ENCODE results near the gene DBH. TPM values are rescaled to one million over a fixed set of nuclear protein-coding genes. Genes with fewer than 3 reads are reported as not detected.

The DBH gene
- total and polyA plus RNA-seq, 3 donors from 2014 or later = 0.06 TPM; not detected in 2

DNA sequence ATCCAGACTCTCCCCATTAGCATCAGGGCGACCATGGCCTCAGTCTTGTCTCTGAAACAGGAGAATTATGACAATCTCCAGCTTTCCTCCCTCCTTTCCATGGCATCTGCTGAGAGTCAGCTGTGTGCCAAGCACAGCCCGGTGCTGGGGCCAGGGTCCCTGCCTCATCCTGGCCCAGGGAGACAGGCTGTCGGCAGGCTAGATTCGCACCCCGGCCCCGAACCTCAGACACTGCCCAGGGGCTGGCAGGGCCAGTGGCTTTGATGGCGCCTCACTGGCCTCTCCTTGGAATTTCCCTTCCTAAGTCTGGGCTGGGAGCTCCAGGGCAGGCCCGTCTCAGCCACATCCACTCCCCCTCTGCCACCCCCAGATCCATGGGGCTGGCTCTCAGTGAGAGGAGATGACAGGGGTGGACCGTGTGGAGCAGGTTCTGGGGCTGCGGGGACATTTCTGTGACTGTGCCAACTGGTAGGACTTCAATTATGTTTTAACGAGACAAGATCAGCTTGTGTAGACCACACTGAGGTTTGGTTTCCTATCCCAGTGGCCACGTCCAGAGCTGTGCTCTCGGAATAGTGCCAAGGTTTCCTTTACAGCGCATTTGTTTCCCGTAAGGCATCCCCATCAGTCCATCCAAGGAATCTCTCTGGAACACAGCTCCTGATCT lies 42.4 kb upstream of the DBH start:
- no peak overlapping the region for H3K4me3 ChIP-seq
- TF ChIP-seq, protein P1, sequence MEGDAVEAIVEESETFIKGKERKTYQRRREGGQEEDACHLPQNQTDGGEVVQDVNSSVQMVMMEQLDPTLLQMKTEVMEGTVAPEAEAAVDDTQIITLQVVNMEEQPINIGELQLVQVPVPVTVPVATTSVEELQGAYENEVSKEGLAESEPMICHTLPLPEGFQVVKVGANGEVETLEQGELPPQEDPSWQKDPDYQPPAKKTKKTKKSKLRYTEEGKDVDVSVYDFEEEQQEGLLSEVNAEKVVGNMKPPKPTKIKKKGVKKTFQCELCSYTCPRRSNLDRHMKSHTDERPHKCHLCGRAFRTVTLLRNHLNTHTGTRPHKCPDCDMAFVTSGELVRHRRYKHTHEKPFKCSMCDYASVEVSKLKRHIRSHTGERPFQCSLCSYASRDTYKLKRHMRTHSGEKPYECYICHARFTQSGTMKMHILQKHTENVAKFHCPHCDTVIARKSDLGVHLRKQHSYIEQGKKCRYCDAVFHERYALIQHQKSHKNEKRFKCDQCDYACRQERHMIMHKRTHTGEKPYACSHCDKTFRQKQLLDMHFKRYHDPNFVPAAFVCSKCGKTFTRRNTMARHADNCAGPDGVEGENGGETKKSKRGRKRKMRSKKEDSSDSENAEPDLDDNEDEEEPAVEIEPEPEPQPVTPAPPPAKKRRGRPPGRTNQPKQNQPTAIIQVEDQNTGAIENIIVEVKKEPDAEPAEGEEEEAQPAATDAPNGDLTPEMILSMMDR (IDR thresholded peaks at IDR 0.05) = no peak
- no peak for TF ChIP-seq POLR2A (IDR thresholded peaks at IDR 0.05)
- DNase-seq = no peak
- no peaks in the 10 kb centered on the region for H3K27me3 ChIP-seq
- no peaks in the 10 kb centered on the region for H3K36me3 ChIP-seq (ENCODE audit: low read depth, missing control alignments)
- 86 to 87% methylated on average over 10 to 15 of the region's 15 CpGs for WGBS, 2 donors
- no peaks in the 10 kb centered on the region for H3K4me1 ChIP-seq
- H3K9me3 ChIP-seq = no peaks in the 10 kb centered on the region
- intact Hi-C loops (cut with DNase I; ENCODE audit: low total_unique reads) = no loop called here
- no peak overlapping the region for H3K27ac ChIP-seq

DNA sequence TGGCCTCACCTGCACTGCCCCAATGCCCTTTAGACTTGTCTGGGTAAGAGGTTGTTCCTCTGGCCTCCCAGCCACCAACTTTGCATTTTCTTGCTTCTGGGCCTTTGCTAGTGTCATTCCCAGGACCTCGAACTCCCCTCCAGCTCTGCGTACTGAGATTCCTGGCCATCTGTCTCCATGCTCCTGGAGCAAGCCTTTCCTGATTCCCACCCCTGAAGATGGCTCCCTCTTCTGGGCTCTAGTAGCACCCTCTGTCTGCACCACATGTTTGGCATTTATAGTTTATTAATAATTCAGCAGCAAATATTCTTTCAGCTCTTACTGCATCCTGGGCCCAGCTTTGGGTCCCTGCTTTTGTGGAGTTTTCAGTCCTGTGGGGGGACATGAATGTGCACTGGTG lies 41.9 kb upstream of the DBH start:
- H3K4me3 ChIP-seq = no peak overlapping the region
- H3K27ac ChIP-seq = no peak overlapping the region
- TF ChIP-seq, protein P1 (IDR thresholded peaks at IDR 0.05) = no peak
- no peak for TF ChIP-seq POLR2A (IDR thresholded peaks at IDR 0.05)
- intact Hi-C loops (cut with DNase I; ENCODE audit: low total_unique reads) = no loop called here
- H3K4me1 ChIP-seq = no peaks in the 10 kb centered on the region
- DNase-seq = no peak
- WGBS, 2 donors = 88 to 100% methylated on average over 2 of the region's 2 CpGs
- H3K9me3 ChIP-seq = no peaks in the 10 kb centered on the region
- H3K36me3 ChIP-seq (ENCODE audit: low read depth, missing control alignments) = no peaks in the 10 kb centered on the region
- H3K27me3 ChIP-seq = no peaks in the 10 kb centered on the region

DNA sequence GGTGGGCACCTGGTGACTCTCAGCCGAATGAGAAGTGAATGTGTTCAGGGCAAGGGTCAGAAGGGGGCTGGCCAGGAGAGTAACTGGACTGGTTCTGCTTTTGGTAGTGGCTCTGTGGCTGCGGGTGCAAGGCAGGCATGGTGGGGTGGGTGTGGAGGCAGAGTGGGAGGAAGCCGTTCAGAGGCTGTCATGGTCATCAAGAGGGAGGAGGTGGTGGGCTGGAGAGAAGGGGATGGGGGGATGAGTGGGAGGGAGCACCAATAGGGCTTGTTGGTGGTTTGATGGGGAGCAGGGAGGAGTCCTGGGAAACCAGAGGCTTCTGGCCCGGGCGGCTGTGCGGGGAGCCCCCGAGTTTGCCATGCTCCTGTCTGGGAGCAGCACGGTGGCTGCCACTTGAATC lies 40.3 kb upstream of the DBH start:
- TF ChIP-seq, protein P1 (IDR thresholded peaks at IDR 0.05) = no peak
- TF ChIP-seq POLR2A (IDR thresholded peaks at IDR 0.05) = no peak
- intact Hi-C loops (cut with DNase I; ENCODE audit: low total_unique reads) = no loop called here
- no peak overlapping the region for H3K27ac ChIP-seq
- 82 to 85% methylated on average over 8 of the region's 8 CpGs for WGBS, 2 donors
- DNase-seq = no peak
- H3K4me3 ChIP-seq = no peak overlapping the region
- no peaks in the 10 kb centered on the region for H3K27me3 ChIP-seq
- no peaks in the 10 kb centered on the region for H3K36me3 ChIP-seq (ENCODE audit: low read depth, missing control alignments)
- no peaks in the 10 kb centered on the region for H3K4me1 ChIP-seq
- H3K9me3 ChIP-seq = no peaks in the 10 kb centered on the region

DNA sequence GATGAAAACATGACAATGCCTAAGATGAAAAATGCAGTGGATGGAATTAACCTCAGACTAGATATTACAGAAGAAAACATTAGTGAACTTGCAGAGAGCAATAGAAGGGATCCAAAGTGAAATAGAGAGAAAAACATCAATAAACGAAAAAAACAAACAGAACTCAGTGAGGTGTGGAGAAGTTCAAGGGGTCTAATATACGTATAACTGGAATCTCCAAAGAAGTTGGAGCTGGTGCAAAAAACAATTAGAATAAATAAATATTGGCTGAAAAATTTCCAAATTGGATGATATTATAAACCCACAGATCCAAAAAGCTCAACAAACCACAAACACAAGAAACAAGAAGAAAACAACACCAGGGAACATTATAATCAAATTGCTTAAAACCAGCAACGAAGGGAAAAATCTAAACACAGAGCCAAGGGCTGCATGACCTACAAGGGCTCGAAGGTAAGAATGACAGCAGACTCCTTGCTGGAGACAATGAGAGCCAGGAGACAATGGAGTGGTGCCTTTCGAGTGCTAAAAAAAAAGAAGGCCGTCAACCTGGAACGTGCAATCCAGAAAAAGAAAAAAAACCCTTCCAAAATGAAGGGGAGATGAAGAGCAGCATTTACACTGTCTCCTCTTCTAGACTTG lies 38.7 kb upstream of the DBH start:
- Histone ChIP-seq H3K36me3 (ENCODE audit: low read depth, missing control alignments) (no peaks in the 10 kb centered on the region), H3K4me3 (no peak overlapping the region), H3K4me1 (no peaks in the 10 kb centered on the region), H3K9me3 (no peaks in the 10 kb centered on the region), H3K27me3 (no peaks in the 10 kb centered on the region), H3K27ac (no peak overlapping the region)
- 79 to 85% methylated on average over 7 of the region's 7 CpGs for WGBS, 2 donors
- intact Hi-C loops (cut with DNase I; ENCODE audit: low total_unique reads) = no loop called here
- no peak for DNase-seq
- no peak for TF ChIP-seq POLR2A (IDR thresholded peaks at IDR 0.05)

DNA sequence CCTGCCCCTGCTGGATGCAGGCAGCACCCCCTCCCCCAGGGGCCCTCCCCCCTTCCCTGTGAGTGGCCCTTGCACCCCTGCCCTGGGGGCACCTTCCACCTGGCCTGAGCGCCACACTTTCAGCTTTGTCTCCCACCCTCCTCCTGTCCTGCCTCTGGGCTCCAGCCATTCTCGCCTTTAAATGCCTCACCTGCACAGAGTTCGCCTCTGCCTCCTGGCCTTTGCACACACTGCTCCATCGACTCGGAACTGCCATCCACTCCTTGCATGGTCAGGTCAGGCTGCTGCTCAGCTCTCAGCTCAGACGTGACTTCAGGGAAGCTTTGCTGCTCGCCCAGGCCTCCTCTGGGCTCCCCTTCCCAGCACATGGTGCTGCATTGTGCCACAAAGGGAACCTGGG lies 37.2 kb upstream of the DBH start:
- WGBS, 2 donors = 96 to 98% methylated on average over 7 of the region's 7 CpGs
- intact Hi-C loops (cut with DNase I; ENCODE audit: low total_unique reads) = no loop called here
- Histone ChIP-seq H3K4me1 (no peaks in the 10 kb centered on the region), H3K4me3 (no peak overlapping the region), H3K36me3 (ENCODE audit: low read depth, missing control alignments) (no peaks in the 10 kb centered on the region), H3K27ac (no peak overlapping the region), H3K27me3 (no peaks in the 10 kb centered on the region), H3K9me3 (no peaks in the 10 kb centered on the region)
- TF ChIP-seq, protein P1 (IDR thresholded peaks at IDR 0.05) = no peak
- TF ChIP-seq POLR2A (IDR thresholded peaks at IDR 0.05) = no peak
- DNase-seq = no peak
